OCI-LY3 (cell line): ENCODE results near the gene DMTF1.
A peak's percentile ranks its signal among the peaks of the same experiment; 100 is the strongest.
"Not testable (repeated sequence)": the region's sequence is repeated elsewhere in the genome, so short reads cannot be mapped to it uniquely, and the experiment has no call there.

Experiments
- H2AFZ ChIP-seq: fragments of 200-600, 300-600 bp; shearing (Covaris generic); 2 replicates; pipeline ENCODE4 v1.6.0; 2014; ENCODE audit warnings: antibody characterized with exemption, low read depth, low read length
- H3K27ac ChIP-seq: fragments of 200-600, 300-600 bp; sonication (generic); 2 replicates; pipeline ENCODE4 v1.5.1; 2014; ENCODE audit warnings: mild to moderate bottlenecking, low read length, moderate library complexity, mixed read lengths
- H3K27me3 ChIP-seq: fragments of 200-600, 300-600 bp; sonication (generic); 2 replicates; pipeline ENCODE4 v1.6.1; 2014; ENCODE audit warnings: low read depth, low read length, mixed read lengths
- H3K36me3 ChIP-seq: fragments of 200-600, 300-600 bp; sonication (generic); replicated peaks from 2 replicates; pipeline ENCODE3; 2014; ENCODE audit warnings: low read depth, low read length, mixed read lengths
- H3K4me1 ChIP-seq: fragments of 300-600, 200-600 bp; sonication (generic); 2 replicates; pipeline ENCODE4 v1.6.1; 2014; ENCODE audit warnings: low read length, mixed read lengths
- H3K4me2 ChIP-seq: fragments of 200-600, 300-600 bp; sonication (generic); 2 replicates; pipeline ENCODE4 v1.6.1; 2014; ENCODE audit warnings: low read length, mixed read lengths
- H3K4me3 ChIP-seq: fragments of 300-600, 200-600 bp; sonication (generic); 2 replicates; pipeline ENCODE4 v1.5.1; 2014; ENCODE audit warnings: antibody characterized with exemption, mild to moderate bottlenecking, low read length, moderate library complexity
- H3K79me2 ChIP-seq: fragments of 300-600, 200-600 bp; shearing (Covaris generic); 2 replicates; pipeline ENCODE4 v1.6.1; 2014; ENCODE audit warnings: mild to moderate bottlenecking, low read length, mixed read lengths
- H3K9ac ChIP-seq: fragments of 300-600, 200-600 bp; shearing (Covaris generic); 2 replicates; pipeline ENCODE4 v1.6.0; 2014; ENCODE audit warnings: mild to moderate bottlenecking, low read length, moderate library complexity
- H3K9me3 ChIP-seq: fragments of 200-600, 300-600 bp; shearing (Covaris generic); 2 replicates; pipeline ENCODE4 v1.6.1; 2014; ENCODE audit warnings: low read length, mixed read lengths; ENCODE audit not compliant: insufficient read depth
- H4K20me1 ChIP-seq: fragments of 200-600, 300-600 bp; sonication (generic); 2 replicates; pipeline ENCODE4 v1.6.1; 2016; ENCODE audit warnings: low read length, mixed read lengths; ENCODE audit not compliant: insufficient read depth
- CTCF ChIP-seq: fragments of 200-600, 300-600 bp; sonication (generic); IDR thresholded peaks from 2 replicates; pipeline ENCODE4 v1.5.1; 2014; ENCODE audit warnings: antibody characterized with exemption, low read length, low read depth
- EZH2phosphoT487 ChIP-seq: fragments of 200-600 bp; shearing (Covaris generic); IDR thresholded peaks from 2 replicates; pipeline ENCODE4 v1.6.1; 2018; ENCODE audit warnings: antibody characterized with exemption, mixed run types, low read depth

DMTF1 gene

DNA sequence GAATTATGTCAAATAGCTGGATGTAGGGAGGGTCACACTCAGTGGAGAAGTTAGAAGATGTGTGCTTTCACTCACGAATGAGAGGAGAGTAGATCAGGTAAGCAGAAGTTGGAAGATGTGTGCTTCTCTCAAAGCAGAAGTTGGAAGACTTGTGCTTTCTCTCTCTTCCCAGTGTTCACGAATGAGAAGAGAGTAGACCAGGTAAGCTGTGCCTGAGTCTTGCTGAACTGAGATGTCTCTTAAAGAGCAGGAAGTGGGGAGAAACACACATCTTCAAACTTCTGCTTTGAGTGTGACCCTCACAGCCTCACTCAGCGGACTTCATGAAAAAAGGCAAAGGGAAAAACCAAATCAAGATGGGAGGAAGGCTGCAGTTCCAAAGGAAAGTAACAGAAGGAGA lies 74.2 kb downstream of the DMTF1 start:
- peak overlapping the region; percentile 60 for H3K4me2 ChIP-seq
- peak overlapping the region; percentile 27; the same call in 1 of the 2 replicates for H3K4me3 ChIP-seq
- peaks cover 27% of the 10 kb centered on the region for H3K27me3 ChIP-seq
- no peaks in the 10 kb centered on the region for H4K20me1 ChIP-seq
- no peaks in the 10 kb centered on the region for H3K36me3 ChIP-seq
- no peaks in the 10 kb centered on the region for H3K9me3 ChIP-seq
- H3K27ac ChIP-seq = no peak overlapping the region
- no peak overlapping the region for H2AFZ ChIP-seq
- peaks cover 15% of the 10 kb centered on the region for H3K4me1 ChIP-seq
- H3K9ac ChIP-seq = no peak overlapping the region
- H3K79me2 ChIP-seq = no peaks in the 10 kb centered on the region
- TF ChIP-seq EZH2phosphoT487 (no peak), CTCF (no peak)

GRCh38 chr7:87231258-87231657 lies 79.0 kb downstream of the DMTF1 start:
- TF ChIP-seq EZH2phosphoT487 = no peak
- no peak for TF ChIP-seq CTCF
- Histone ChIP-seq H3K27ac (no peak overlapping the region), H3K4me3 (no peak overlapping the region), H3K27me3 (no peaks in the 10 kb centered on the region), H4K20me1 (no peaks in the 10 kb centered on the region), H3K79me2 (no peaks in the 10 kb centered on the region), H2AFZ (no peak overlapping the region), H3K36me3 (no peaks in the 10 kb centered on the region), H3K9ac (no peak overlapping the region), H3K4me1 (peaks cover 9% of the 10 kb centered on the region), H3K9me3 (no peaks in the 10 kb centered on the region), H3K4me2 (no peak overlapping the region)

GRCh38 chr7:87231711-87232110 lies 79.5 kb downstream of the DMTF1 start:
- Histone ChIP-seq H3K27ac (no peak overlapping the region), H3K4me3 (no peak overlapping the region), H3K27me3 (no peaks in the 10 kb centered on the region), H3K9me3 (no peaks in the 10 kb centered on the region), H3K36me3 (no peaks in the 10 kb centered on the region), H3K4me2 (no peak overlapping the region), H2AFZ (no peak overlapping the region), H4K20me1 (no peaks in the 10 kb centered on the region), H3K4me1 (peaks cover 6% of the 10 kb centered on the region), H3K9ac (no peak overlapping the region), H3K79me2 (no peaks in the 10 kb centered on the region)
- no peak for TF ChIP-seq EZH2phosphoT487
- no peak for TF ChIP-seq CTCF

DNA sequence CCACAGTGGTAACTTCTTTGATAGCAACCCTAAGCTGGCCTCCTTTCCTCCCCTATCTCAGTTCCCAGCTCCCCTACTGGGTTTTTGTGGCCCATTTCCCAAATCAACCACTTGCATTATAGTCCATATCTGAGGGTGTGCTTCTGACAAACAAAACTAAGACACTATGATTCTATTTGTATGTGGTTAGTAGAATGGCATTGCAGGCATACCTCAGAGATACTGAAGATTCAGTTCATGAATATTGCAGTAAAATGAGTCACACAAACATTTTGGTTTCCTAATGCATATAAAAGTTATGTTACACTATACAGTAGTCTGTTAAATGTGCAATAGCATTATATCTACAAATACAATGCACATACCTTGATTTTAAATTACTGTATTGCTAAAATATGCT lies 82.7 kb downstream of the DMTF1 start:
- H3K27ac ChIP-seq = no peak overlapping the region
- no peaks in the 10 kb centered on the region for H3K36me3 ChIP-seq
- no peak overlapping the region for H3K4me3 ChIP-seq
- TF ChIP-seq CTCF = no peak
- TF ChIP-seq EZH2phosphoT487 = no peak
- no peaks in the 10 kb centered on the region for H3K79me2 ChIP-seq
- H4K20me1 ChIP-seq = no peaks in the 10 kb centered on the region
- H2AFZ ChIP-seq = no peak overlapping the region
- H3K4me1 ChIP-seq = peaks cover 4% of the 10 kb centered on the region; the same call in 1 of the 2 replicates
- no peak overlapping the region for H3K9ac ChIP-seq
- H3K27me3 ChIP-seq = no peaks in the 10 kb centered on the region
- H3K4me2 ChIP-seq = no peak overlapping the region
- H3K9me3 ChIP-seq = no peaks in the 10 kb centered on the region

GRCh38 chr7:87238464-87239051 lies 86.3 kb downstream of the DMTF1 start:
- H3K79me2 ChIP-seq, H3K27me3 ChIP-seq, H3K9ac ChIP-seq, H3K4me1 ChIP-seq, H3K4me2 ChIP-seq, H4K20me1 ChIP-seq, H3K9me3 ChIP-seq, H3K36me3 ChIP-seq, H3K27ac ChIP-seq, H3K4me3 ChIP-seq, H2AFZ ChIP-seq: not testable (repeated sequence)

DNA sequence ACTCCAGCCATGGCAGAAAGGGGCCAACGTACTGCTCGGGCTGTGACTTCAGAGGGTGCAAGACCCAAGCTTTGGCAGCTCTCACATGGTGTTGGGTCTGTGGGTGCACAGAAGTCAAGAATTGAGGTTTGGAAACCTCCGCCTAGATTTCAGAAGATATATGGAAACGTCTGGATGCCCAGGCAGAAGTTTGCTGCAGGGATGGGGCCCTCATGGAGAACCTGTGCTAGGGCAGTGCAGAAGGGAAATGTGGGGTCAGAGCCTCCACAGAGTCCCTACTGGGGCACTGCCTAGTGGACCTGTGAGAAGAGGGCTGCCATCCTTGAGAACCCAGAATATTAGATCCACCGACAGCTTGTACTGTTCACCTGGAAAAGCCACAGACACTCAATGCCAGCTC lies 93.4 kb downstream of the DMTF1 start:
- not testable (repeated sequence) for H3K4me1 ChIP-seq, H2AFZ ChIP-seq, H3K27me3 ChIP-seq, H3K27ac ChIP-seq, H4K20me1 ChIP-seq, H3K9ac ChIP-seq, H3K4me3 ChIP-seq, H3K4me2 ChIP-seq, H3K9me3 ChIP-seq, H3K36me3 ChIP-seq, H3K79me2 ChIP-seq
